NCI-H146 (cell line): Measurements from ENCODE around the gene ADGRG3.
"Not testable (repeated sequence)": the region's sequence is repeated elsewhere in the genome, so short reads cannot be mapped to it uniquely, and the experiment has no call there.

Experiments used
- DNase-seq: peaks from one replicate; lab custom pipeline; 2025; lab: John Stamatoyannopoulos, UW

Gene ADGRG3

GRCh38 chr16:57721356-57722209, 53.5 kb downstream of the ADGRG3 start:
- DNase-seq: no peak

DNA sequence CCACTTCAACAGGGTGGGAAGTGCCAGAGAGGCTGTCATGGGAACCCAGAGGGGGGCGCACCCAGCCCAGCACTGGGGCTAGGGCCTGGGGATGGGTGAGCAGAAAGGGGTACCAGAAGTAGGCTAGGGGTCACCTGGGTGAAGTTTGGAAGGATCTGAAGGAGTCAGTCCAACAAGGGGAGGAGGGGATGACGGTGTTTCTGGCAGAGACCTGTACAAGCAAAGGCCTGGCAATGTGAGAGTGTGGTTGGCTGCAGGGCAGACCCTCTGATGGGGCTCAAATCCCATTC, 54.0 kb downstream of the ADGRG3 start:
- no peak for DNase-seq

DNA sequence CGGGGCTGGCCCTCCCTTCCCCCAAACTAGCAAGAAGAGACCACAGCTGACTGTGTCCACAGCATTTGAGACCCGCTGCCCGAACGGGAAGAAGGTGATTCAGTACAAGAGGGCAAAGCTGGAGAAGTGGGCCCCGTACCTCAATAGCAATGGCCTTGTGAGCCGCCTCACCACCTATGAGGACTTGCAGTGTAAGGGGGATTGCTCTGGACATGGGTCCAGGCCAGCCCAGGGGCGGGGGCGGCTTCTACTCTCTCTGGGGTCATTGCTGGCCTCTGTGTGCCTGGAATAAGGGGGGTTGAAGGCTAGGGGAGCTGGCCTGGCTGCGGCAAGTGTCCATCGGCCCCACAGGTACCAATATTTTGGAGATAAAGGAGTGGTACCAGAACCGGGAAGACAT, 54.5 kb downstream of the ADGRG3 start:
- no peak for DNase-seq

DNA sequence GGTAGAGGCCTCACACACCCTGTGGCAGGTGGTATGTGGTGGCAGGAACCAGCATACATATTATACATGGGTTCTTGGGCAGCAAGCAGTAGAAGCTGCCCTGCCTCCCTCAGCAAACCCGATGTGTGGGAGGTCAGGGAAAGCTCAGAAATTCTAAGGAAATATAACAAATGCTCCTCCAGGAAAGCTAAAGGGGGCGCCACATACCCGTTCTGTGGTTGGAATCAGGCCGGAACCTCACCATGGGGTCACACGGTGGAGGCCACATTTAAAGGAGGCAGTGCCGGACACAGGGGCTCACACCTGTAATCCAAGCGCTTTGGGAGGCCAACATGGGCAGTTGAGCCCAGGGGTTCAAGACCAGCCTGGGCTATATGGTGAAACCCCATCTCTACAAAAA, 55.1 kb downstream of the ADGRG3 start:
- no peak for DNase-seq

DNA sequence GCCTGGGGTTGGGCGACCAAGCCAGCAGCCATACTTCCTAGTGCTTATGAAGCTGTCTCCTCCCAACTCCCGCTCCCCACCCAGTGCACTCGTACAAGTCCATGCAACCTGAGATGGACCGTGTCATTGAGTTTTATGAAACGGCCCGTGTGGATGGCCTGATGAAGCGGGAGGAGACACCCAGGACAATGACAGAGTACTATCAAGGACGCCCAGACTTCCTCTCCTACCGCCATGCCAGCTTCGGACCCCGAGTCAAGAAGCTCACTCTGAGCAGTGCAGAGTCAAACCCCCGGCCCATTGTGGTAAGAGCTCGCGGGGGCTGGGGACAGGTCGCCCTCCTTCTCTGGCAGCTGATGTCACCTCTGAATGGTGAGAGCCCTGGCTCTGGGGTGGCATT, 56.4 kb downstream of the ADGRG3 start:
- DNase-seq: no peak

- DNase-seq: no peak
These were observed 57.0 kb downstream of the ADGRG3 start for GRCh38 chr16:57725151-57725550.

DNA sequence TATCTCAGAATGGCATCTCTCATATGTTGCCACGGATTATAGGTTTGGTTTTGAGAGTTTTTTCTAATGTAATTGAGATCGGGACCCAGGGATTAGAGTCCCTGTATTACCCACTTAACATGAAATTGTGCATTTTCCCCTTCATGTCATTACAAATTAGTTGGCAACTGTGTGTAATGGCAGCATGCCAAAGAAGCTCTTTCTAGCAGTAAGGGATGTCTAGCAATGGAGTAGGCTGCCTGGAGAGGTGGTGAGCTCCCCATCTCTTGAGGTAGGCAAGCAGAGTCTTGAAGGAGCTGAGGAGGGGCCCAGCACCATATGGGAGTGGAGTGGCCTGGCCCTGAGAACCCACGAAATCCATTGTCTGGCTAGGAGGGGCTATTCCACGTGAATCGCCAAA, 57.4 kb downstream of the ADGRG3 start:
- DNase-seq: no peak

- DNase-seq: no peak
These were observed 57.9 kb downstream of the ADGRG3 start for GRCh38 chr16:57725976-57726375.

GRCh38 chr16:57726433-57726947, 58.4 kb downstream of the ADGRG3 start:
- DNase-seq: no peak

DNA sequence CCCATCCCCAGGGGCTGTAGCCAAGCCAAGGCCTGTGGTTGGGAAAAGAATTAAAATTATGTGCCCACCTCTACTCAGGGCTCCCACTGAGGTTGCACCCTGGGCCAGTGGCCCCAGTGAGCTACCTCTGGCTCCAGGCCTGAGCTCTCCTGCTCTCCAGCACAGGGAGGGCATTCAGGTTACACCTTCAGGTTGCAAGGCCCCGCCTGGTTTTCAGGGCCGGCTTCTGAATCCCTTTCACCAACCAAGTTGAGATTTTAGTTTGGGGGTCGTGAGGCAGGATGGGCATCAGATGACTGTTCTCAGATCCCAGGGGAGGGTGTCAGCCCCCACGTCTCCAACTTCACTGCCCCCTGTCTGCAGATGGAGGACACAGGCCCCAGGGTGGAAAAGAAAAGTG, 59.5 kb downstream of the ADGRG3 start:
- DNase-seq: no peak

- no peak for DNase-seq
These were observed 60.5 kb downstream of the ADGRG3 start for GRCh38 chr16:57728336-57729181.

GRCh38 chr16:57729182-57729484, 61.0 kb downstream of the ADGRG3 start:
- DNase-seq: no peak

GRCh38 chr16:57729852-57730251, 61.7 kb downstream of the ADGRG3 start:
- not testable (repeated sequence) for DNase-seq

DNA sequence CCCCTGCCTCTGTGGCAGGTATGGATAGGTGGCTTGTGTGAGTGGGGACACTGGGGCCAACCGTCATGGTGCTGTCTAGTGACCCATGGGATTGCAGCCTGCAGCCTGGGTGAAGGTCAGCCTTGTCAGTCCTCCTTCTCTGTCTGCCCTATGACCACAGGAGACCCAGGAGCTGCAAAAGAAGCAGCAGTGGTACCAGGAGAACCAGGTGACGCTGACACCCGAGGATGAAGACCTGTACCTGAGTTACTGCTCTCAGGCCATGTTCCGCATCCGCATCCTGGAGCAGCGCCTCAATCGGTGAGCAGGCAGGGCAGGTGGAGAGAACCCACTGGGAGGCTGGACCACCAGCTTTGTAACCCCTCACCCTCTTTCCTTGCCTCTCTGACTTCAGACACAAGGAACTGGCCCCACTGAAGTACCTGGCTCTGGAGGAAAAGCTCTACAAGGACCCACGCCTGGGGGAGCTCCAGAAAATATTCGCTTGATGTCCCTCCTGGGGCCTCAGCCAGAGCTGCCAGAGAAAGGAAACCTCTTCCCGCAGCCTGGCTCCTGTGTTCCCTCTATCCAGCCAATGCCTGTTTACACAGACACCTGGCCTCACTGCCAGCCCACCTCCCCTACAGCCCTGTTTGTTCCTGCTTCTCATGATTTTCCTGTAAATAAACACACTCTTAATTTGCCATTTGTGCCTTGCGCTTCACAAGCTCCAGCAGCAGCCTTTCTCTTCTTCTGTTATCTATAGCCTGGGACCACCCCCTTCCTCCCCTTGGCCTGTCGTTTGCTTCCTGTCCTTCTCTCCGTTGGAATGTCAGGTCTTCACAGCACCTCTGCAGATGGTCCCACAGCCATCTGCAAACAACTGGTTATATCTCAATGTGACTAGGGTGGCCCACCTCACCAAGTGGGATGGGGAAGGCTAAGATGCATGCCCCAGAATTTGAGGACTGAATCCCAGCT, 62.9 kb downstream of the ADGRG3 start:
- no peak for DNase-seq

DNA sequence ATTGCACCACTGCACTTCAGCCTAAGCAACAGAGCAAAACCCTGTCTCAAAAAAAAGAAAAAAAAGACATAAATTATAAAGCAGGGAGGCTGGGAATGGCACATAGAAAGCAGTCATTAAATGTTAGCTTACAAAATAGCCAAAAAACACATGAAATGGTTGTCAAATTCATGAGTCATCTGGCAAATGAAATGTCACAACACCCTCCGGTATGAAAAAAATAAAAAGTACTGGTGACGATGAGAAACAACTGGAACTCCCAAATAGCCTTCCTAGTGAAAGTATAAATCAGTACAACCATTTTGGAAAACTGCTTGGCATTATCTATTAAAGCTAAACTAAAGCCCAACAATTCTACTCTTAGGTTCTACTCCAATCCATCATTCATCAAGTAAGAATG, 63.9 kb downstream of the ADGRG3 start:
- DNase-seq: no peak

DNA sequence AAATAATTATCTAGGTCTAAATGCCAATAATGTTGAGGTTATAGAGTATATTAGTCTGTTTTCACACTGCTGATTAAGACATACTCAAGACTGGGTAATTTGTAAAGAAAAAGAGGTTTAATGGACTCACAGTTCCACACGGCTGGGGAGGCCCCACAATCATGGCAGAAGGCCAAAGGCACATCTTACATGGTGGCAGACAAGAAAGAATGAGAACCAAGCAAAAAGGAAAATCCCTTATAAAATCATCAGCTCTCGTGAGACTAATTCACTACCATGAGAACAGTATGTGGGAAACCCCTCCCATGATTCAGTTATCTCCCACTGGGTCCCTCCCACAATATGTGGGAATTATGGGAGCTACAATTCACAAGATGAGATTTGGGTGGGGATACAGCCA, 64.6 kb downstream of the ADGRG3 start:
- no peak for DNase-seq

- no peak for DNase-seq
These were observed 66.3 kb downstream of the ADGRG3 start for GRCh38 chr16:57734308-57734924.

DNA sequence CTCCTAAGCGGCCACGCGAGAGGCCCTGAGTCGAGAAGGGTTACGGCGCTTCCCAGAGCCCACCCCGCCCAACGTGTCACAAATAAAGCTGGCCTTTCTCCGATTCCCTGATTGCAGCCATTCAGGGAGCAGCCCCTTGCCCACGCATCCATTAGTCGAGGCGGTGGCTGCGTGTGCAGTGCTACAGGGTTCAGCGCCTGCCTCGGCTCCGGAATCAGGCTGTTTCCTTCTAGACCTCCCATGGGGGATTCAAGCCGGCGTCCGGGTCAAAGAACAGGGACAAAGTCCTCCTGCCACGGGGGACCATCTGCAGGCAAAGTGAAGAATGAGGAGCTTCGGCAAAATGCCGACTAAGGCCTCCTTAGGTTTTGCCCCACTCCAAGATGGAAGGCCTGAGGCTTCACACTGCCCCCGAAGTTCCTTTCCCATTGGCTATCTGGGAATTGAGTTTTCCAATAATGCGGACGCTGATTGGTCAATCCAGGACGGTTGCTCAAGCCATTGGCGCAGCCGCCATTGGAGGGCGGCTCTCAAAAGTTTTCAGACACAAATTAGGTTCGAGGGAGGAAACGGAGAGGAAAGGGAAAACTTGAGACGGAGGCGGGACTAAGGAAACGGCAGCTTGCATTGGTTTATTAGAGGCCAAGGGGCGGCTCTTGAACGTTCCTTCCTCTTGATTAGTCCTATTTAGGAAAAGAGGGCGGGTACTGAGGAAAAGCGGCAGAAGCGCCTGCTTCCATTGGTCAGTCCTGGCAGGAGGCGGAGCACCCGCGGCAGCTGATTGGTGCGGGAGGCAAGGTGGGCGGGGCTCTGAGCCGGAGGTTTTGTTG, 67.0 kb downstream of the ADGRG3 start:
- DNase-seq: peak; percentile 99

DNA sequence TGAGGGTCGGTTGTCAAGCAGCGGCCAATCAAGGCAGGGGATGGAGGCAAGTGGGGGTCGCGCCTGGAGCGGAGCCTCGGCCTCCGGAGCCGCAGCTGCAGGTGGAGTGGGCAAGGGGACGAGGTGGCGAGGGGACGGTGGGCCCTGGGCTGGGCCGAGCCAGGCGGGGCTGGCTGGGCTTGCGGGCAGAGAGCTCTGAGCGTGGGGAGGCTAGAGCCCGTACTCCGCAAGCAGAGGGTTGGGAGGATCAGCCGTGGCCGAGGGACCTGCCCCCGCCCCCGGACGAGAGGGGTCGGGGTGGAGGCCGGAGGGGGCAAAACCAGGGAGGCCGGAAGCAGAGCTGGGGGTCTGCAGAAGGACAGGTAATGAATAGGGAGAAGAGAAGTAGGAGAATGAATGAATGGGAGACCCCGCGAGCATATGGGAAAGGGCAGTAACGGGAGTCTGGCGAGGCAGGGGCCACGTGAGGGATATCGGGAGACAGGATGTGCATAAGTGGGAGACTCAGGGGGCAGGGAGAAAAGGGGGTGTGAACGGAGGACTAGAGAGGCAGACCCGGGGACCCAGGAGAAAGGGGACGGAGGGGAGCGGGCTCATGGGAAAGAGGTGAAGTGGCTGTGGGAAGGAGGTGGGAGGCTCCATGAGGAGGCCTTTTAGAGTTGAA, 67.8 kb downstream of the ADGRG3 start, which contains the start of gene KATNB1:
Gene KATNB1, plus strand, starts transcription at position 16 of the 664 bp plus-strand sequence. CDS start 1,474 bp downstream, outside the sequence.
- DNase-seq: peak; percentile 15
